ENCODE data around the gene ZDHHC11B.

GRCh38 chr5:670396-671270 is 113.9 kb downstream of the ZDHHC11B start:
- TF ChIP-seq YY1 (IDR thresholded peaks at IDR 0.05; ENCODE audit: low read depth), result no peak
- no peak for TF ChIP-seq TAF1 (IDR thresholded peaks at IDR 0.05; ENCODE audit: low read depth)
- TF ChIP-seq REST (IDR thresholded peaks at IDR 0.05; ENCODE audit: low read depth), result no peak
- no peak for TF ChIP-seq RAD21 (IDR thresholded peaks at IDR 0.05; ENCODE audit: low read depth)
- no peak for TF ChIP-seq EGR1 (IDR thresholded peaks at IDR 0.05)
- no peak for TF ChIP-seq MAX (IDR thresholded peaks at IDR 0.05)
